ENCODE results near the gene PKP2. TPM values are rescaled to one million over a fixed set of nuclear protein-coding genes. Genes with fewer than 3 reads are reported as not detected.

Gene PKP2
- total and polyA plus RNA-seq, 2 donors (not counting 3 experiments of a cell fraction or from before 2014, with no cell fraction given) = 1.4 to 6.5 TPM

DNA sequence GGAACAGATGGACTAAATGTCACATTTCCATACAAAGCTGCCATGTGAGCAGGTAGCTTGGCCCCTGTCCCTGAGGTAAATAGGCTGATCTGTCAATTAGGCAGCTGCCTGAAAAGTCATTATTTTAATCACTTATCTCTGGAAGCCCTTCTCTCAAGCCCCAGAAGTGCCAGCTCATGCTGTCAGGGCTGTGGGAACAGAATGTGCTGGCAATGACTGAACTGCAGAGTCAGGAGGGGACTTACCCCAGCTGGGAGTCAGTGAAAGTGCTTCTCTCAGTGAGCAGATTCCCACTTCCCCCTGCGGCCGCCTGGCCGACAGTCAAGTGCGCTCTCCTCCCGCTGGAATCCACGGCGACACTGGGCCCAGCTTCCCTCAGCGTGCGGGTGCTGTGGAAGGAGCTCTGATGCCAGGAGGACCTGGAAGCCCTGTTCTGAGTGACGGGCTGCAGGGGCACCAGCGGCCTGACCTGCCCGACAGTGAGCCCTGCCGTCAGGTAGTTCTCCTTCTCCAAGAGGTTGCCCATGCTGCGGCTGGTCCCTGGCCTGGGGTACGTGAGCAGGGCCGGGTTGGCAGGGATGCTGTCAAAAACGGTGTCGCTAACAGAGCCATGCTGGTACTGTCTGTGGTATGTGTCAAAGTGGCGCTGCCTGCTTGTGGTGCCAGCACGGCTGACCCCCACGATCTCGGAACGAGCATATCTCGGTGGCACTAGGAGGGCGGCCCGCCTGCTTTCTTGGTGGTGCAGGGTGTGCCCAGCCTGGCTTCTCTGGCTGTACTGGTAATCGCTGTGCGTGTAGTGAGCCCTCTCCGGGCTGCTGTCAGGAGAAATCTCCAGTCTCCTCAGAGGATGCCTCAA lies 18.7 kb downstream of the PKP2 start:
- Histone ChIP-seq H3K79me2 (ENCODE audit: control insufficient read depth, insufficient read depth, low read length) (no peaks in the 10 kb centered on the region), H3K4me3 (replicated peaks in 1 of 3; ENCODE audit: insufficient read depth in 1 of 3, low read depth in 1 of 3, low read length in 3 of 3) (no peak overlapping the region), H3K9ac (replicated peaks; ENCODE audit: extremely low read depth, insufficient read depth, low read length) (no peak overlapping the region), H3K36me3 (ENCODE audit: control insufficient read depth in 2 of 2, extremely low read depth in 1 of 2, insufficient read depth in 2 of 2, low read length in 2 of 2) (no peaks in the 10 kb centered on the region), H3K9me1 (replicated peaks; ENCODE audit: control insufficient read depth, extremely low read depth, insufficient read depth, low read length) (no peaks in the 10 kb centered on the region), H3K27ac (ENCODE audit: insufficient read depth, low read depth, low read length) (no peak overlapping the region), H3K4me1 (ENCODE audit: control insufficient read depth, extremely low read depth, insufficient read depth, low read length) (no peaks in the 10 kb centered on the region), H2AFZ (ENCODE audit: low read depth, low read length) (no peak overlapping the region), H3K4me2 (ENCODE audit: insufficient read depth, low read length) (no peak overlapping the region), H4K20me1 (replicated peaks; ENCODE audit: control insufficient read depth, extremely low read depth, insufficient read depth, low read length) (no peaks in the 10 kb centered on the region), H3K27me3 (ENCODE audit: control insufficient read depth in 2 of 2, insufficient read depth in 2 of 2, low read length in 2 of 2) (no peaks in the 10 kb centered on the region), H3K9me3 (replicated peaks; ENCODE audit: control insufficient read depth, insufficient read depth, low read length) (no peaks in the 10 kb centered on the region)
- no peak for DNase-seq (ENCODE audit: low read depth, low spot score)
- dilution Hi-C loops (cut with MboI; ENCODE audit: extremely low pct_ligation_motif_present, low sequenced_read_pairs) = no loop called here
- no TSS peak for BruUV-seq (replicated peaks)
- intact Hi-C loops (cut with micrococcal nuclease) = no loop called here
- ChIA-PET POLR2A (no interaction called here), CTCF (interaction anchor here (1.3 kb wide), 1 partner anchor 8 kb away, joined by 4 read pairs; no protein-coding TSS in a partner anchor)
- FAIRE-seq = no peak
- no peak for TF ChIP-seq MYC (IDR thresholded peaks at IDR 0.05; ENCODE audit: low read depth, low read length)
- no peak for TF ChIP-seq FOS (IDR thresholded peaks at IDR 0.05; ENCODE audit: borderline replicate concordance, insufficient read depth, low read length)
- no peak for TF ChIP-seq JUN (IDR thresholded peaks at IDR 0.05; ENCODE audit: borderline replicate concordance, insufficient read depth, insufficient read length, low read depth)
- TF ChIP-seq POLR2AphosphoS5 (IDR thresholded peaks at IDR 0.05; ENCODE audit: insufficient read depth, low read depth, low read length) = no peak
- no peak for TF ChIP-seq EZH2 (IDR thresholded peaks at IDR 0.05; ENCODE audit: borderline replicate concordance, low read depth, low read length, severe bottlenecking)
- no peak for TF ChIP-seq POLR2A (IDR thresholded peaks at IDR 0.05; ENCODE audit: low read depth, low read length)
- no peak for TF ChIP-seq GATA2 (IDR thresholded peaks at IDR 0.05; ENCODE audit: insufficient read depth, insufficient read length, low read depth, low read length)

- Histone ChIP-seq H2AFZ (ENCODE audit: low read depth, low read length) (no peak overlapping the region), H3K9ac (replicated peaks; ENCODE audit: extremely low read depth, insufficient read depth, low read length) (no peak overlapping the region), H4K20me1 (replicated peaks; ENCODE audit: control insufficient read depth, extremely low read depth, insufficient read depth, low read length) (no peaks in the 10 kb centered on the region), H3K27ac (ENCODE audit: insufficient read depth, low read depth, low read length) (no peak overlapping the region), H3K9me1 (replicated peaks; ENCODE audit: control insufficient read depth, extremely low read depth, insufficient read depth, low read length) (no peaks in the 10 kb centered on the region), H3K4me1 (ENCODE audit: control insufficient read depth, extremely low read depth, insufficient read depth, low read length) (no peaks in the 10 kb centered on the region), H3K4me2 (ENCODE audit: insufficient read depth, low read length) (no peak overlapping the region), H3K79me2 (ENCODE audit: control insufficient read depth, insufficient read depth, low read length) (no peaks in the 10 kb centered on the region), H3K9me3 (replicated peaks; ENCODE audit: control insufficient read depth, insufficient read depth, low read length) (no peaks in the 10 kb centered on the region), H3K36me3 (ENCODE audit: control insufficient read depth in 2 of 2, extremely low read depth in 1 of 2, insufficient read depth in 2 of 2, low read length in 2 of 2) (no peaks in the 10 kb centered on the region), H3K27me3 (ENCODE audit: control insufficient read depth in 2 of 2, insufficient read depth in 2 of 2, low read length in 2 of 2) (no peaks in the 10 kb centered on the region), H3K4me3 (replicated peaks in 1 of 3; ENCODE audit: insufficient read depth in 1 of 3, low read depth in 1 of 3, low read length in 3 of 3) (no peak overlapping the region)
- ChIA-PET CTCF (no interaction called here), POLR2A (no interaction called here)
- no peak for TF ChIP-seq JUN (IDR thresholded peaks at IDR 0.05; ENCODE audit: borderline replicate concordance, insufficient read depth, insufficient read length, low read depth)
- TF ChIP-seq POLR2A (IDR thresholded peaks at IDR 0.05; ENCODE audit: low read depth, low read length) = no peak
- no peak for TF ChIP-seq FOS (IDR thresholded peaks at IDR 0.05; ENCODE audit: borderline replicate concordance, insufficient read depth, low read length)
- no peak for TF ChIP-seq POLR2AphosphoS5 (IDR thresholded peaks at IDR 0.05; ENCODE audit: insufficient read depth, low read depth, low read length)
- no peak for TF ChIP-seq MYC (IDR thresholded peaks at IDR 0.05; ENCODE audit: low read depth, low read length)
- TF ChIP-seq, protein P1, sequence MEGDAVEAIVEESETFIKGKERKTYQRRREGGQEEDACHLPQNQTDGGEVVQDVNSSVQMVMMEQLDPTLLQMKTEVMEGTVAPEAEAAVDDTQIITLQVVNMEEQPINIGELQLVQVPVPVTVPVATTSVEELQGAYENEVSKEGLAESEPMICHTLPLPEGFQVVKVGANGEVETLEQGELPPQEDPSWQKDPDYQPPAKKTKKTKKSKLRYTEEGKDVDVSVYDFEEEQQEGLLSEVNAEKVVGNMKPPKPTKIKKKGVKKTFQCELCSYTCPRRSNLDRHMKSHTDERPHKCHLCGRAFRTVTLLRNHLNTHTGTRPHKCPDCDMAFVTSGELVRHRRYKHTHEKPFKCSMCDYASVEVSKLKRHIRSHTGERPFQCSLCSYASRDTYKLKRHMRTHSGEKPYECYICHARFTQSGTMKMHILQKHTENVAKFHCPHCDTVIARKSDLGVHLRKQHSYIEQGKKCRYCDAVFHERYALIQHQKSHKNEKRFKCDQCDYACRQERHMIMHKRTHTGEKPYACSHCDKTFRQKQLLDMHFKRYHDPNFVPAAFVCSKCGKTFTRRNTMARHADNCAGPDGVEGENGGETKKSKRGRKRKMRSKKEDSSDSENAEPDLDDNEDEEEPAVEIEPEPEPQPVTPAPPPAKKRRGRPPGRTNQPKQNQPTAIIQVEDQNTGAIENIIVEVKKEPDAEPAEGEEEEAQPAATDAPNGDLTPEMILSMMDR (IDR thresholded peaks at IDR 0.05; ENCODE audit: extremely low read depth in 1 of 2, insufficient read depth in 1 of 2, low read depth in 1 of 2, low read length in 2 of 2) = no peak
- no peak for TF ChIP-seq MAX (IDR thresholded peaks at IDR 0.05; ENCODE audit: insufficient read depth, insufficient read length)
- TF ChIP-seq GATA2 (IDR thresholded peaks at IDR 0.05; ENCODE audit: insufficient read depth, insufficient read length, low read depth, low read length) = no peak
- TF ChIP-seq EZH2 (IDR thresholded peaks at IDR 0.05; ENCODE audit: borderline replicate concordance, low read depth, low read length, severe bottlenecking) = no peak
- DNase-seq (ENCODE audit: low read depth, low spot score) (no peak), FAIRE-seq (no peak)
- intact Hi-C loops (cut with micrococcal nuclease) = no loop called here
- dilution Hi-C loops (cut with MboI; ENCODE audit: extremely low pct_ligation_motif_present, low sequenced_read_pairs) = no loop called here
- BruUV-seq (replicated peaks) = no TSS peak
Measured at GRCh38 chr12:32876004-32876403, 20.6 kb downstream of the PKP2 start.
